K562 (cell line): ENCODE measurements around the gene TTLL12. TPM values are rescaled to one million over a fixed set of nuclear protein-coding genes. Genes with fewer than 3 reads are reported as not detected.

Experiments used
- ATAC-seq: fragments of 200-7000 bp; cut with Tn5 transposase; 3 replicates; pipeline ENCODE4 v1.9.1; 2020; ENCODE audit warnings: moderate library complexity
- BruUV-seq: library from RNA; stranded (reverse); fragments of 400-500 nt; replicated peaks from 2 replicates; lab custom pipeline; 2021; lab: Mats Ljungman, UMichigan
- CTCF ChIA-PET: fragments of 300-600 bp; formaldehyde crosslinking; extraction: SDS; loops from one replicate; lab custom pipeline; 2021; ENCODE audit warnings: low intra/inter-chr PET ratio; lab: Yijun Ruan, JAX
- POLR2A ChIA-PET: fragments of 300-600, 350-650 bp; sonication (Branson Sonifier 250); formaldehyde crosslinking; extraction: SDS; loops from one replicate; lab custom pipeline; 2021; ENCODE audit warnings: antibody characterized with exemption, inconsistent platforms; lab: Yijun Ruan, JAX
- DNase-seq, 4 experiments: peaks; one replicate each; pipeline versions ENCODE4 v3.0.0 to v3.0.0-alpha.2; 2011 to 2018; ENCODE audit warnings: low spot score in 3 of 4, mixed read lengths in 3 of 4; ENCODE audit errors: extremely low read depth in 1 of 4
- FAIRE-seq: peaks from 2 replicates; lab custom pipeline; 2011; peaks lifted over from hg19 to GRCh38; lab: Jason Lieb, UNC
- H2AFZ ChIP-seq: 2 replicates; pipeline ENCODE4 v1.6.0; 2011; ENCODE audit warnings: low read depth, low read length, control low read depth, inconsistent platforms
- H3K27ac ChIP-seq: fragments of 200-600 bp; 3 replicates; pipeline ENCODE4 v1.8.0; 2011; ENCODE audit warnings: low read depth, mild to moderate bottlenecking, control low read depth, inconsistent platforms, low read length, moderate library complexity, mixed read lengths; ENCODE audit errors: extremely low read depth
- H3K27me3 ChIP-seq, 2 experiments: fragments of 300-600 bp in 1 of 2; 2 replicates in 1 of 2; 3 replicates in 1 of 2; pipeline versions ENCODE4 v1.6.0 to v1.8.0; 2011; ENCODE audit warnings: inconsistent platforms in 2 of 2, low read length in 2 of 2, mild to moderate bottlenecking in 1 of 2, mixed read lengths in 1 of 2, moderate library complexity in 1 of 2; ENCODE audit not compliant: control insufficient read depth in 2 of 2, insufficient read depth in 2 of 2
- H3K36me3 ChIP-seq: fragments of 300-600 bp; 3 replicates; pipeline ENCODE4 v1.8.0; 2011; ENCODE audit warnings: mild to moderate bottlenecking, low read length, inconsistent platforms; ENCODE audit not compliant: control insufficient read depth, insufficient read depth
- H3K4me1 ChIP-seq, 2 experiments: fragments of 200-600 bp in 1 of 2; replicated peaks in 1 of 2; 2 replicates in 1 of 2; 3 replicates in 1 of 2; pipeline versions ENCODE4 v1.5.1 to v1.8.0; 2011; ENCODE audit warnings: inconsistent platforms in 2 of 2, low read length in 2 of 2, mild to moderate bottlenecking in 1 of 2, mixed read lengths in 1 of 2, moderate library complexity in 1 of 2; ENCODE audit not compliant: control insufficient read depth in 2 of 2, insufficient read depth in 2 of 2
- H3K4me2 ChIP-seq: 2 replicates; pipeline ENCODE4 v1.6.1; 2011; ENCODE audit warnings: low read length, control low read depth, inconsistent platforms, mixed read lengths; ENCODE audit not compliant: insufficient read depth
- H3K4me3 ChIP-seq: fragments of 200-600 bp; sonication (generic), shearing (Covaris generic); 2 replicates; pipeline ENCODE4 v1.5.1; 2016; ENCODE audit warnings: control low read depth, inconsistent platforms
- H3K79me2 ChIP-seq: fragments of 200-600 bp; 3 replicates; pipeline ENCODE4 v1.8.0; 2011; ENCODE audit warnings: low read length, inconsistent platforms; ENCODE audit not compliant: control insufficient read depth, insufficient read depth
- H3K9ac ChIP-seq, 2 experiments: 2 replicates each; pipeline versions ENCODE4 v1.6.0 to v1.6.1; 2011; ENCODE audit warnings: low read depth in 2 of 2, low read length in 2 of 2, control low read depth in 1 of 2, inconsistent platforms in 1 of 2, mild to moderate bottlenecking in 1 of 2, mixed read lengths in 1 of 2; ENCODE audit not compliant: insufficient read depth in 1 of 2
- H3K9me1 ChIP-seq: one replicate; pipeline ENCODE4 v1.6.0; 2011; ENCODE audit warnings: inconsistent platforms, mild to moderate bottlenecking, low read length, moderate library complexity; ENCODE audit not compliant: control insufficient read depth, insufficient read depth
- H3K9me3 ChIP-seq: replicated peaks from 2 replicates; pipeline ENCODE4 v1.5.1; 2011; ENCODE audit warnings: low read depth, low read length, inconsistent platforms; ENCODE audit not compliant: control insufficient read depth, insufficient read depth
- H4K20me1 ChIP-seq: replicated peaks from 2 replicates; pipeline ENCODE4 v1.6.1; 2011; ENCODE audit warnings: low read length, inconsistent platforms, mixed read lengths; ENCODE audit not compliant: control insufficient read depth, insufficient read depth
- BCL6 ChIP-seq: fragments of 250-450 bp; sonication (Bioruptor Pico); IDR thresholded peaks from 2 replicates; pipeline ENCODE4 v1.4.0; 2020
- FOXJ3 ChIP-seq: sonication (generic); formaldehyde crosslinking; IDR thresholded peaks from 2 replicates; pipeline ENCODE4 v1.4.0; 2020; ENCODE audit warnings: mild to moderate bottlenecking, missing genetic modification reagents
- MTA2 ChIP-seq: fragments of 450-650 bp; IDR thresholded peaks from 2 replicates; pipeline ENCODE4 v1.6.1; 2016; ENCODE audit warnings: low read depth
- NCOA4 ChIP-seq: fragments of 450-650 bp; IDR thresholded peaks from 2 replicates; pipeline ENCODE4 v1.6.1; 2018; ENCODE audit warnings: mild to moderate bottlenecking; ENCODE audit not compliant: partially characterized antibody
- NCOA6 ChIP-seq: fragments of 450-650 bp; IDR thresholded peaks from 2 replicates; pipeline ENCODE4 v1.6.1; 2017; ENCODE audit warnings: mild to moderate bottlenecking
- NR2C1 ChIP-seq, 2 experiments: fragments of 450-650 bp; IDR thresholded peaks; 2 replicates each; pipeline ENCODE4 v1.6.1; 2017; ENCODE audit warnings: mild to moderate bottlenecking in 2 of 2, antibody characterized with exemption in 1 of 2, inconsistent platforms in 1 of 2, missing compliant biosample characterization in 1 of 2, missing genetic modification characterization in 1 of 2
- RBM15 ChIP-seq: fragments of 200-400 bp; formaldehyde crosslinking; IDR thresholded peaks from 2 replicates; pipeline ENCODE4 v1.6.1; 2018; ENCODE audit warnings: mild to moderate bottlenecking, low read length, moderate library complexity; ENCODE audit not compliant: insufficient read depth
- RBM25 ChIP-seq: fragments of 200-400 bp; formaldehyde crosslinking; IDR thresholded peaks from 2 replicates; pipeline ENCODE4 v1.6.1; 2018; ENCODE audit warnings: low read length, low read depth, moderate library complexity; ENCODE audit not compliant: severe bottlenecking
- SMAD1 ChIP-seq: fragments of 150-350 bp; IDR thresholded peaks from 2 replicates; pipeline ENCODE4 v1.6.1; 2014; ENCODE audit warnings: low read length, low read depth; ENCODE audit not compliant: partially characterized antibody
- XRCC4 ChIP-seq: IDR thresholded peaks from one replicate; pipeline ENCODE4 v1.6.1; 2011; ENCODE audit not compliant: insufficient read depth, insufficient read length; ENCODE audit errors: extremely low read depth
- ZNF57 ChIP-seq: fragments of 450-650 bp; formaldehyde crosslinking; IDR thresholded peaks from 2 replicates; pipeline ENCODE4 v1.4.0; 2020; ENCODE audit warnings: mild to moderate bottlenecking, moderate library complexity
- WGBS: fragments of 100-300 bp; shearing (Covaris generic); methylation state at CpG from one replicate; pipeline ENCODE4 v1.1.6; 2016; ENCODE audit warnings: low coverage, mixed read lengths; ENCODE audit not compliant: insufficient coverage; ENCODE audit errors: missing lambda C conversion rate; 5-methylcytosine and 5-hydroxymethylcytosine counted together
- in situ Hi-C: fragments of 300-500 bp; cut with MboI; formaldehyde crosslinking; loops from 4 replicates; pipeline ENCODE4 v1.15.0; 2018; ENCODE audit warnings: inconsistent platforms, mixed read lengths
- intact Hi-C: fragments of 100-400 bp; cut with micrococcal nuclease; formaldehyde crosslinking; loops from 2 replicates; pipeline ENCODE4 v1.14.2; 2022
- polyA plus RNA-seq, 8 experiments: library from polyadenylated mRNA; depleted of rRNA in 4 of 8; stranded (reverse) in 5 of 8; unstranded in 3 of 8; fragments of >200 nt; fragmentation: Nextera tagmentation in 2 of 8; fragmentation: Illumina TruSeq in 1 of 8; extraction: Ambion mirVana in 2 of 8; extraction: Trizol in 1 of 8; gene quantifications; 2 replicates each; pipeline versions ENCODE4 v1.2.1 to v1.2.3, GENCODE V29; 2011 to 2014; ENCODE audit warnings: inconsistent platforms in 1 of 8, missing spikeins in 1 of 8
- total RNA-seq, 7 experiments: library from RNA; depleted of rRNA in 6 of 7; stranded (reverse); fragments of >200 nt in 6 of 7; fragmentation: Illumina TruSeq in 2 of 7; extraction: Trizol in 2 of 7; gene quantifications; 2 replicates each; pipeline versions ENCODE4 v1.2.1 to v1.2.3, GENCODE V29; 2011 to 2021; ENCODE audit warnings: low replicate concordance in 1 of 7
- TF ChIP-seq, protein P1 (sequence below): fragments of 450-650 bp; formaldehyde crosslinking; IDR thresholded peaks from 2 replicates; pipeline ENCODE4 v1.4.0; 2022; ENCODE audit warnings: missing genetic modification characterization
- TF ChIP-seq, protein P2 (sequence below): sonication (generic); formaldehyde crosslinking; IDR thresholded peaks from 2 replicates; pipeline ENCODE4 v1.4.0; 2020; ENCODE audit warnings: mild to moderate bottlenecking, missing genetic modification reagents
- TF ChIP-seq, protein P3 (sequence below): fragments of 450-650 bp; IDR thresholded peaks from 2 replicates; pipeline ENCODE4 v1.6.1; 2016
- TF ChIP-seq, protein P4 (sequence below): fragments of 250-450 bp; sonication (Bioruptor Pico); IDR thresholded peaks from 2 replicates; pipeline ENCODE4 v1.4.0; 2020; ENCODE audit warnings: borderline replicate concordance

The TTLL12 gene
- total and polyA plus RNA-seq, 9 of the 15 experiments (the other 6 are each of a cell fraction or from before 2014, with no cell fraction given), result 1.3 to 128 (median 43.0) TPM

DNA sequence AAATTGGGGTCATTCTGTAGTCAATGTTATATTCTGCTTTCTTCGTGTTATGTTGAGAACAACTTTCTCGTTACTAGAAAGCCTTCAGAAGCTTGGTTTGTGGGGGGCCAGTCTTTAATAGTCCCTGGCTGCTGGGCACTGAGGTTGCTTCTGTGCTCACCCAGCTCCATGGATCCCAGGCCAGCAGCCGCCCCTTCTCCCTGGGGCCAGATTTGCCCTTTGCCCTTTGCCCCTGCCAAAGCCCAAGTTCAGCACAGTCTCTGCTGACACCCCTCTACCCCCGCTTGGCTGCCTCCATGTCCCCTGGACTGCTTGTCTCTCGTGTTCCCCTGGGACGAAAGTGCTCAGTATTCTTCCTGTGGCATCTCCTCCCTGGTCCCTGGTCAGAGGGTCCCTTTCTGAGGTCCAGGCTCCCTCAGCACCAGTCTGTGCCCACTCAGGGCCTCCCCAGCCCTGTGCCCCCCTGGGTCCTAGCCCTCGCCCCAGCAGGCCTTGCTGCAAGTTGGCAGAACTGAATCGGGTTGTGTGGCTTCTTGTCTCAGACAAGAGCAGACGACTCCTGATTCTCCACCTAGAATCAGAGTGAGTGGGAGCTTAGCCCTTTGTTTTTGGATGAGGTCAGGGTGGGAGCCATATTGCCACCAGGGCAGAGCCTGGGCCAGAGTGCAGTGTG is 28.9 kb downstream of the TTLL12 start:
- BruUV-seq, result no TSS peak
- intact Hi-C loops, result no loop called here
- 0 out of 2 replicates have a peak, but pooled peaks cover 3% of the 10 kb centered on the region for H4K20me1 ChIP-seq
- in situ Hi-C loops, result no loop called here
- H3K9ac ChIP-seq, result no peak overlapping the region
- ChIA-PET CTCF (no interaction called here), POLR2A (interaction anchor here (0.7 kb wide), 1 partner anchor 222 kb away, joined by 3 read pairs; no protein-coding TSS in a partner anchor)
- TF ChIP-seq, protein P1, sequence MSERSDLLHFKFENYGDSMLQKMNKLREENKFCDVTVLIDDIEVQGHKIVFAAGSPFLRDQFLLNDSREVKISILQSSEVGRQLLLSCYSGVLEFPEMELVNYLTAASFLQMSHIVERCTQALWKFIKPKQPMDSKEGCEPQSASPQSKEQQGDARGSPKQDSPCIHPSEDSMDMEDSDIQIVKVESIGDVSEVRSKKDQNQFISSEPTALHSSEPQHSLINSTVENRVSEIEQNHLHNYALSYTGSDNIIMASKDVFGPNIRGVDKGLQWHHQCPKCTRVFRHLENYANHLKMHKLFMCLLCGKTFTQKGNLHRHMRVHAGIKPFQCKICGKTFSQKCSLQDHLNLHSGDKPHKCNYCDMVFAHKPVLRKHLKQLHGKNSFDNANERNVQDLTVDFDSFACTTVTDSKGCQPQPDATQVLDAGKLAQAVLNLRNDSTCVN (CRISPR knock-in tag), result no peak
- TF ChIP-seq RBM15 (no peak), MTA2 (no peak), RBM25 (no peak), SMAD1 (no peak), FOXJ3 (no peak), BCL6 (CRISPR knock-in tag) (no peak), XRCC4 (no peak), NCOA6 (no peak), ZNF57 (CRISPR knock-in tag) (no peak), NCOA4 (no peak), NR2C1 (IDR thresholded peaks at IDR 0.05) (no peak), NR2C1 (tag; IDR thresholded peaks at IDR 0.05) (no peak)
- TF ChIP-seq, protein P2, sequence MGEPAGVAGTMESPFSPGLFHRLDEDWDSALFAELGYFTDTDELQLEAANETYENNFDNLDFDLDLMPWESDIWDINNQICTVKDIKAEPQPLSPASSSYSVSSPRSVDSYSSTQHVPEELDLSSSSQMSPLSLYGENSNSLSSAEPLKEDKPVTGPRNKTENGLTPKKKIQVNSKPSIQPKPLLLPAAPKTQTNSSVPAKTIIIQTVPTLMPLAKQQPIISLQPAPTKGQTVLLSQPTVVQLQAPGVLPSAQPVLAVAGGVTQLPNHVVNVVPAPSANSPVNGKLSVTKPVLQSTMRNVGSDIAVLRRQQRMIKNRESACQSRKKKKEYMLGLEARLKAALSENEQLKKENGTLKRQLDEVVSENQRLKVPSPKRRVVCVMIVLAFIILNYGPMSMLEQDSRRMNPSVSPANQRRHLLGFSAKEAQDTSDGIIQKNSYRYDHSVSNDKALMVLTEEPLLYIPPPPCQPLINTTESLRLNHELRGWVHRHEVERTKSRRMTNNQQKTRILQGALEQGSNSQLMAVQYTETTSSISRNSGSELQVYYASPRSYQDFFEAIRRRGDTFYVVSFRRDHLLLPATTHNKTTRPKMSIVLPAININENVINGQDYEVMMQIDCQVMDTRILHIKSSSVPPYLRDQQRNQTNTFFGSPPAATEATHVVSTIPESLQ (CRISPR knock-in tag), result no peak
- TF ChIP-seq, protein P3, sequence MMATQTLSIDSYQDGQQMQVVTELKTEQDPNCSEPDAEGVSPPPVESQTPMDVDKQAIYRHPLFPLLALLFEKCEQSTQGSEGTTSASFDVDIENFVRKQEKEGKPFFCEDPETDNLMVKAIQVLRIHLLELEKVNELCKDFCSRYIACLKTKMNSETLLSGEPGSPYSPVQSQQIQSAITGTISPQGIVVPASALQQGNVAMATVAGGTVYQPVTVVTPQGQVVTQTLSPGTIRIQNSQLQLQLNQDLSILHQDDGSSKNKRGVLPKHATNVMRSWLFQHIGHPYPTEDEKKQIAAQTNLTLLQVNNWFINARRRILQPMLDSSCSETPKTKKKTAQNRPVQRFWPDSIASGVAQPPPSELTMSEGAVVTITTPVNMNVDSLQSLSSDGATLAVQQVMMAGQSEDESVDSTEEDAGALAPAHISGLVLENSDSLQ, result no peak
- TF ChIP-seq, protein P4, sequence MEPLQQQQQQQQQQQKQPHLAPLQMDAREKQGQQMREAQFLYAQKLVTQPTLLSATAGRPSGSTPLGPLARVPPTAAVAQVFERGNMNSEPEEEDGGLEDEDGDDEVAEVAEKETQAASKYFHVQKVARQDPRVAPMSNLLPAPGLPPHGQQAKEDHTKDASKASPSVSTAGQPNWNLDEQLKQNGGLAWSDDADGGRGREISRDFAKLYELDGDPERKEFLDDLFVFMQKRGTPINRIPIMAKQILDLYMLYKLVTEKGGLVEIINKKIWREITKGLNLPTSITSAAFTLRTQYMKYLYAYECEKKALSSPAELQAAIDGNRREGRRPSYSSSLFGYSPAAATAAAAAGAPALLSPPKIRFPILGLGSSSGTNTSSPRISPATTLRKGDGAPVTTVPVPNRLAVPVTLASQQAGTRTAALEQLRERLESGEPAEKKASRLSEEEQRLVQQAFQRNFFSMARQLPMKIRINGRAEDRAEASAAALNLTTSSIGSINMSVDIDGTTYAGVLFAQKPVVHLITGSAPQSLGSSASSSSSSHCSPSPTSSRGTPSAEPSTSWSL (CRISPR knock-in tag), result no peak
- no peak overlapping the region for H3K4me3 ChIP-seq
- H3K27ac ChIP-seq, result no peak overlapping the region
- FAIRE-seq (no peak), DNase-seq (no peak), ATAC-seq (no peak)
- H3K36me3 ChIP-seq, result peaks cover 17% of the 10 kb centered on the region; the same call in 1 of the 3 replicates
- H3K9me1 ChIP-seq, result no peaks in the 10 kb centered on the region
- H2AFZ ChIP-seq, result no peak overlapping the region
- WGBS, result 64% methylated on average over 6 of the region's 9 CpGs
- no peaks in the 10 kb centered on the region for H3K27me3 ChIP-seq
- H3K4me1 ChIP-seq, result peaks cover under 1 to 36% of the 10 kb centered on the region in 2 experiments; a peak in 3 of 5 replicates
- H3K4me2 ChIP-seq, result no peak overlapping the region
- peaks cover 15% of the 10 kb centered on the region for H3K79me2 ChIP-seq
- H3K9me3 ChIP-seq, result no peaks in the 10 kb centered on the region
